ENCODE measurements around the gene PDZD7.

DNA sequence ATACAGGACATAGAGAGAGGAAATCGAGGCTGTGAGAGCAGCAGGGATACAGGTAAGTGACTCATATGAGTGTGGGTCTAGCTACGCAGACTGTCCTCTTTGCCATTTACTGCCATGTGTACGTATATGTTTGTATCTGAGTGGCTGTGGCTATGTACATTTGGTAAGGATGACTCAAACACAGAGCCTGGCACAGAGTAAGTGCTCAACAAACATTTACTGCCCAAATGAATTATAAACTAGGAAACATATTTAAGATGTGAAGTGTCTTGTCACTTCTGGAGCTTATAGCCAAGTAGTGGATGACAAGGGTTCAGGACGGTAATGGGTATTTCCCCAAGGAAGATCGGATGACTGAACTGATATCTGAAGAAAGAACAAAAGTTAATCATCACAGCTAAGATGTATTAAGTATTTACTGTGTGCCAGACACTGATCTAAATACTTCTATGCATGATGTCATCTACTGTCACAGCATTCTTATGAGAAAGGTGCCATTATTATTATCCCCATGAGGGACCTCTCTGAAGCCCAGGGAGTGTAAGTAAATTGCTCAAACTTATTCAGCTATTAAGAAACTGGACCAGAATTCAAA lies 49.7 kb downstream of the PDZD7 start:
- TF ChIP-seq CTCF (IDR thresholded peaks at IDR 0.05) (no peak), POLR2AphosphoS5 (IDR thresholded peaks at IDR 0.05; ENCODE audit: low read depth, low read length) (no peak), REST (IDR thresholded peaks at IDR 0.05; ENCODE audit: insufficient read depth in 1 of 2, low read depth in 2 of 2, low read length in 1 of 2) (no peak)
